ENCODE measurements around the gene DIS3L2. TPM values are rescaled to one million over a fixed set of nuclear protein-coding genes. Genes with fewer than 3 reads are reported as not detected.

Gene DIS3L2
- total and polyA plus RNA-seq, 2 of the 4 experiments (the other 2 are of a cell fraction) = 14.7 to 19.2 TPM

DNA sequence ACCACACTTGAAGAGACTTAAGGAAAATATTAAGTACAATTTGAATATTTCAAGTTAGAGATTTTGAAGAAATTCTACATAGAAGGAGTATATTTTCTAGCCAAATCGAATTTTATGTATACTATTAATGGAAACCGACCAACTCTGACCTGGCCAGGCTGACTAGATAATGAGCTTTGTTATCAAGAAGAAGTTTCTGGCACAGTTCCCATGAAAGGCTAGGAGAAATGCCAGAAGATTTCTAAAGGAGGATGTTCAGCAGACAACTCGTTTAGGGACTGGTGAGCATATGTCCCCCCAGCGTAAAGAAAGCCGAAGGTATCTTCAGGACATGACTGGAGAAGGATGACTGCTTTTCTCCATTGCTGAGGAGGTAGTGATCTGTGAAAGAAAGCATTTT lies 127.3 kb downstream of the DIS3L2 start:
- H4K91ac ChIP-seq (ENCODE audit: insufficient read depth, low read depth, low read length) = no peak overlapping the region
- no peak overlapping the region for H3K9ac ChIP-seq (ENCODE audit: low read depth, low read length)
- H3K56ac ChIP-seq (ENCODE audit: extremely low read depth, insufficient read depth, low read length) = no peak overlapping the region
- in situ Hi-C loops (cut with MboI; ENCODE audit: low sequenced_read_pairs) = no loop called here
- H4K8ac ChIP-seq (ENCODE audit: low read depth in 2 of 2, low read length in 2 of 2) = no peak overlapping the region
- no peak overlapping the region for H4K5ac ChIP-seq (ENCODE audit: low read depth, low read length)
- POLR2A ChIA-PET (ENCODE audit: unreplicated experiment) = no interaction called here
- DNase-seq (no peak), ATAC-seq (ENCODE audit: low read depth) (no peak)
- no peak overlapping the region for H3K4me3 ChIP-seq (ENCODE audit: insufficient read depth, low read depth, low read length)
- H2BK15ac ChIP-seq (ENCODE audit: low read depth, low read length) = no peak overlapping the region
- H3K9me1 ChIP-seq (ENCODE audit: insufficient read depth, low read length) = no peaks in the 10 kb centered on the region; the same call in 1 of the 2 replicates
- H2BK120ac ChIP-seq (ENCODE audit: low read depth, low read length) = no peak overlapping the region
- CTCF ChIA-PET = no interaction called here
- H3K14ac ChIP-seq (replicated peaks; ENCODE audit: low read depth, low read length) = no peak overlapping the region
- WGBS, 2 experiments (ENCODE audit: extremely low coverage in 2 of 2, insufficient read length in 1 of 2) = 80% methylated on average over 1 of the region's 5 CpGs; no CpG with 5 or more reads in 1 of the 2 experiments
- no peak for TF ChIP-seq SMC3 (IDR thresholded peaks at IDR 0.05; ENCODE audit: low read depth, low read length)
- no peak for TF ChIP-seq MAZ (IDR thresholded peaks at IDR 0.05; ENCODE audit: borderline replicate concordance, low read depth, low read length)
- TF ChIP-seq BHLHE40 (IDR thresholded peaks at IDR 0.05; ENCODE audit: low read depth, low read length) = no peak
- TF ChIP-seq RFX5 (IDR thresholded peaks at IDR 0.05; ENCODE audit: low read depth, low read length) = no peak
- TF ChIP-seq RAD21 (IDR thresholded peaks at IDR 0.05; ENCODE audit: low read length) = no peak
- no peak for TF ChIP-seq ELK1 (IDR thresholded peaks at IDR 0.05; ENCODE audit: borderline replicate concordance, low read depth, low read length)
- TF ChIP-seq CEBPB (IDR thresholded peaks at IDR 0.05; ENCODE audit: low read depth, low read length) = no peak
- TF ChIP-seq CHD1 (IDR thresholded peaks at IDR 0.05; ENCODE audit: low read depth, low read length) = no peak
- TF ChIP-seq FOS (IDR thresholded peaks at IDR 0.05; ENCODE audit: low read depth, low read length) = no peak
- no peak for TF ChIP-seq NFE2L2 (IDR thresholded peaks at IDR 0.05; ENCODE audit: low read depth, low read length)
- no peak for TF ChIP-seq MXI1 (IDR thresholded peaks at IDR 0.05; ENCODE audit: borderline replicate concordance, low read depth, low read length)
- no peak for TF ChIP-seq MAFK (IDR thresholded peaks at IDR 0.05; ENCODE audit: low read depth, low read length)
- TF ChIP-seq POLR2A (IDR thresholded peaks at IDR 0.05; ENCODE audit: low read depth, low read length) = no peak
- TF ChIP-seq RCOR1 (IDR thresholded peaks at IDR 0.05; ENCODE audit: insufficient replicate concordance, low read length) = no peak
- TF ChIP-seq USF2 (IDR thresholded peaks at IDR 0.05; ENCODE audit: low read depth, low read length) = no peak
- H3K79me1 ChIP-seq (ENCODE audit: low read depth in 1 of 2, low read length in 2 of 2) = peaks cover 3 to 4% of the 10 kb centered on the region in 2 experiments; a peak in 2 of 4 replicates
- H3K27ac ChIP-seq (ENCODE audit: insufficient read depth, low read length) = no peak overlapping the region
- no peak overlapping the region for H2AK5ac ChIP-seq (ENCODE audit: low read depth, low read length)
- H3K27me3 ChIP-seq (ENCODE audit: control insufficient read depth, insufficient read depth, low read length) = no peaks in the 10 kb centered on the region
- H2AFZ ChIP-seq (replicated peaks; ENCODE audit: low read length, poor library complexity) = no peak overlapping the region
- H3K9me3 ChIP-seq (ENCODE audit: control insufficient read depth, insufficient read depth, low read length) = no peaks in the 10 kb centered on the region
- no peak overlapping the region for H2BK20ac ChIP-seq (ENCODE audit: low read depth, low read length)
- H3K18ac ChIP-seq (ENCODE audit: low read depth, low read length) = no peak overlapping the region
- no peak overlapping the region for H2BK5ac ChIP-seq (ENCODE audit: low read depth, low read length, poor library complexity, severe bottlenecking)
- no peak overlapping the region for H3K4me2 ChIP-seq (ENCODE audit: low read depth, low read length)
- no peak overlapping the region for H2AK9ac ChIP-seq (replicated peaks; ENCODE audit: low read depth, low read length, poor library complexity)
- H3K4me1 ChIP-seq (ENCODE audit: control insufficient read depth, insufficient read depth, low read length) = 0 out of 2 replicates have a peak, but pooled peaks cover 1% of the 10 kb centered on the region
- H3K36me3 ChIP-seq (ENCODE audit: control insufficient read depth, insufficient read depth, low read length) = no peaks in the 10 kb centered on the region
- no peak overlapping the region for H3K23ac ChIP-seq (ENCODE audit: low read depth, low read length)
- no TSS peak for BruUV-seq (replicated peaks)
- no peaks in the 10 kb centered on the region for H4K20me1 ChIP-seq (ENCODE audit: insufficient read depth, low read length)
- no peak overlapping the region for H3K4ac ChIP-seq (ENCODE audit: low read depth, low read length)
- intact Hi-C loops (cut with micrococcal nuclease) = no loop called here
- dilution Hi-C loops (cut with HindIII; ENCODE audit: low sequenced_read_pairs, unreplicated experiment) = no loop called here
